Thyroid gland (tissue), 4 donors: ENCODE data around the gene NUBP2.

Experiments used
- CTCF ChIP-seq, 6 experiments: fragments of 200-600 bp in 3 of 6; fragments of 450-650 bp in 3 of 6; sonication (generic) in 3 of 6; IDR thresholded peaks; one replicate each; pipeline ENCODE4 v1.5.1; 2016 to 2019; ENCODE audit warnings: antibody characterized with exemption in 6 of 6, mild to moderate bottlenecking in 2 of 6, inconsistent platforms in 1 of 6, moderate library complexity in 1 of 6
- POLR2A ChIP-seq, 2 donors: fragments of 450-650 bp; IDR thresholded peaks; one replicate each; pipeline ENCODE4 v1.6.1; 2017; ENCODE audit warnings: antibody characterized with exemption in 2 of 2, mild to moderate bottlenecking in 2 of 2, moderate library complexity in 1 of 2

- TF ChIP-seq CTCF (IDR thresholded peaks at IDR 0.05) (no peak), POLR2A (IDR thresholded peaks at IDR 0.05) (no peak)
Measured at GRCh38 chr16:1768767-1769401, 13.9 kb upstream of the NUBP2 start.
